ENCODE measurements around the gene EFCAB6. TPM values are rescaled to one million over a fixed set of nuclear protein-coding genes. Genes with fewer than 3 reads are reported as not detected.

Gene EFCAB6
- total RNA-seq, 1 experiment from 2014 or later, result 0.94 TPM

- no peak for TF ChIP-seq FOXK1 (CRISPR knock-in tag; IDR thresholded peaks at IDR 0.05)
- no peak for TF ChIP-seq ZNF263 (CRISPR knock-in tag; IDR thresholded peaks at IDR 0.05; ENCODE audit: low read depth)
- no peak for TF ChIP-seq PRRX2 (CRISPR knock-in tag; IDR thresholded peaks at IDR 0.05)
- no peak for TF ChIP-seq TEAD1 (CRISPR knock-in tag; IDR thresholded peaks at IDR 0.05)
- TF ChIP-seq IRF2 (CRISPR knock-in tag; IDR thresholded peaks at IDR 0.05; ENCODE audit: borderline replicate concordance, low read depth), result no peak
- TF ChIP-seq CREB1 (CRISPR knock-in tag; IDR thresholded peaks at IDR 0.05), result no peak
- no peak for TF ChIP-seq ZNF532 (CRISPR knock-in tag; IDR thresholded peaks at IDR 0.05; ENCODE audit: borderline replicate concordance)
- TF ChIP-seq GTF2I (CRISPR knock-in tag; conservative IDR thresholded peaks at IDR 0.05), result no peak
- TF ChIP-seq ZNF396 (CRISPR knock-in tag; IDR thresholded peaks at IDR 0.05; ENCODE audit: borderline replicate concordance), result no peak
- no peak for TF ChIP-seq TCF7 (CRISPR knock-in tag; IDR thresholded peaks at IDR 0.05; ENCODE audit: low read depth)
- no peak for TF ChIP-seq GRHL2 (CRISPR knock-in tag; IDR thresholded peaks at IDR 0.05; ENCODE audit: insufficient replicate concordance, severe bottlenecking)
- no peak for TF ChIP-seq ZNF232 (CRISPR knock-in tag; IDR thresholded peaks at IDR 0.05)
- no peak for TF ChIP-seq FOXP4 (CRISPR knock-in tag; IDR thresholded peaks at IDR 0.05)
- peaks cover 16% of the 10 kb centered on the region for H3K9me3 Mint-ChIP-seq
- ChIA-PET POLR2A (no interaction called here), CTCF (interaction anchor here (0.6 to 5.2 kb wide), 3 partner anchors 25 to 509 kb away, joined by 6 to 23 read pairs (median 21); no protein-coding TSS in a partner anchor)
- DNase-seq (ENCODE audit: low spot score), result no peak
- H3K27ac Mint-ChIP-seq, result peak overlapping the region; percentile 81; the same call in 1 of the 2 replicates
- ATAC-seq, result no peak
- H3K4me1 Mint-ChIP-seq, result peaks cover 41% of the 10 kb centered on the region
- peaks cover 22% of the 10 kb centered on the region for H3K36me3 Mint-ChIP-seq
- peaks cover 11% of the 10 kb centered on the region for H3K27me3 Mint-ChIP-seq (ENCODE audit: low read depth)
- H3K4me3 Mint-ChIP-seq, result no peak overlapping the region
These were observed 46.2 kb upstream of the EFCAB6 start for GRCh38 chr22:43858156-43858895.

GRCh38 chr22:43857367-43857766 is 45.3 kb upstream of the EFCAB6 start:
- POLR2A ChIA-PET, result no interaction called here
- CTCF ChIA-PET, result interaction anchor here (0.6 to 5.2 kb wide), 3 partner anchors 26 to 64 kb away, joined by 3 to 23 read pairs (median 8); no protein-coding TSS in a partner anchor
- TF ChIP-seq MLX (CRISPR knock-in tag; IDR thresholded peaks at IDR 0.05) (no peak), TCF7 (CRISPR knock-in tag; IDR thresholded peaks at IDR 0.05; ENCODE audit: low read depth) (no peak), E2F1 (CRISPR knock-in tag; IDR thresholded peaks at IDR 0.05) (no peak), ZNF425 (CRISPR knock-in tag; conservative IDR thresholded peaks at IDR 0.05) (no peak), GTF2I (CRISPR knock-in tag; conservative IDR thresholded peaks at IDR 0.05) (no peak), IRF2 (CRISPR knock-in tag; IDR thresholded peaks at IDR 0.05; ENCODE audit: borderline replicate concordance, low read depth) (no peak), ARID4B (CRISPR knock-in tag; IDR thresholded peaks at IDR 0.05; ENCODE audit: borderline replicate concordance) (no peak), JAZF1 (CRISPR knock-in tag; IDR thresholded peaks at IDR 0.05) (no peak)

More at GRCh38 chr22:43857367-43857766, 45.3 kb upstream of the EFCAB6 start:
- Mint-ChIP-seq H3K4me1 (peaks cover 45% of the 10 kb centered on the region), H3K27ac (no peak overlapping the region), H3K9me3 (peaks cover 16% of the 10 kb centered on the region), H3K4me3 (no peak overlapping the region), H3K36me3 (peaks cover 22% of the 10 kb centered on the region), H3K27me3 (ENCODE audit: low read depth) (peaks cover 3% of the 10 kb centered on the region)
- ATAC-seq (no peak), DNase-seq (ENCODE audit: low spot score) (no peak)
